OCI-LY7 (cell line): ENCODE results near the gene GNA12.

Experiments used
- CTCF ChIP-seq: fragments of 200-600 bp; sonication (generic); conservative IDR thresholded peaks from 2 replicates; pipeline ENCODE4 v1.5.1; 2014; ENCODE audit warnings: mild to moderate bottlenecking, antibody characterized with exemption, low read length, moderate library complexity, mixed read lengths
- EZH2phosphoT487 ChIP-seq: fragments of 200-600 bp; sonication (generic); IDR thresholded peaks from 2 replicates; pipeline ENCODE4 v1.6.1; 2018; ENCODE audit warnings: low read depth, borderline replicate concordance, mild to moderate bottlenecking, mixed run types, antibody characterized with exemption, low read length, moderate library complexity, mixed read lengths

GRCh38 chr7:2699289-2699620 is 144.9 kb downstream of the GNA12 start:
- TF ChIP-seq CTCF (no peak), EZH2phosphoT487 (no peak)
